HepG2 (cell line): ENCODE data around the gene SBNO1. TPM values are rescaled to one million over a fixed set of nuclear protein-coding genes. Genes with fewer than 3 reads are reported as not detected.

Source experiments
- CHD2 ChIP-seq: IDR thresholded peaks from 2 replicates; pipeline ENCODE4 v1.6.1; 2011; ENCODE audit warnings: low read depth, low read length, improper control_type of control experiment
- E2F1 ChIP-seq: sonication (generic); formaldehyde crosslinking; IDR thresholded peaks from 2 replicates; pipeline ENCODE4 v1.5.0; 2020; ENCODE audit warnings: missing genetic modification reagents
- FOXM1 ChIP-seq: sonication (generic); formaldehyde crosslinking; IDR thresholded peaks from 2 replicates; pipeline ENCODE4 v1.5.0; 2020; ENCODE audit warnings: missing genetic modification reagents
- GZF1 ChIP-seq: sonication (generic); formaldehyde crosslinking; IDR thresholded peaks from 2 replicates; pipeline ENCODE4 v1.5.1; 2020; ENCODE audit warnings: mild to moderate bottlenecking, missing genetic modification reagents
- HOMEZ ChIP-seq: IDR thresholded peaks from 2 replicates; pipeline ENCODE4 v1.6.1; 2016; ENCODE audit warnings: low read depth
- HOXA7 ChIP-seq: sonication (generic); formaldehyde crosslinking; IDR thresholded peaks from 2 replicates; pipeline ENCODE4 v1.8.1; 2022; ENCODE audit warnings: mild to moderate bottlenecking, missing genetic modification reagents, moderate library complexity
- ISX ChIP-seq: sonication (generic); formaldehyde crosslinking; conservative IDR thresholded peaks from 2 replicates; pipeline ENCODE4 v1.5.0; 2020; ENCODE audit warnings: missing genetic modification reagents
- KLF15 ChIP-seq: sonication (generic); formaldehyde crosslinking; IDR thresholded peaks from 2 replicates; pipeline ENCODE4 v1.8.1; 2023; ENCODE audit warnings: borderline replicate concordance, mild to moderate bottlenecking, inconsistent platforms, missing genetic modification reagents, mixed read lengths
- POLR2AphosphoS5 ChIP-seq: IDR thresholded peaks from 2 replicates; pipeline ENCODE4 v1.6.1; 2012; ENCODE audit warnings: low read depth, low read length
- RXRA ChIP-seq: sonication (generic); formaldehyde crosslinking; IDR thresholded peaks from 2 replicates; pipeline ENCODE4 v1.5.1; 2020; ENCODE audit warnings: missing genetic modification reagents
- SRSF1 ChIP-seq: fragments of 200-400 bp; formaldehyde crosslinking; optimal IDR thresholded peaks from 2 replicates; pipeline ENCODE3; 2017; ENCODE audit warnings: mild to moderate bottlenecking, low read depth, low read length, moderate library complexity
- TAF1 ChIP-seq: sonication (generic); formaldehyde crosslinking; IDR thresholded peaks from 2 replicates; pipeline ENCODE4 v1.4.0; 2020; ENCODE audit warnings: missing genetic modification reagents
- TARDBP ChIP-seq: sonication (generic); formaldehyde crosslinking; IDR thresholded peaks from 2 replicates; pipeline ENCODE4 v1.8.0; 2022; ENCODE audit warnings: mild to moderate bottlenecking, missing genetic modification reagents
- USF2 ChIP-seq, 2 experiments: sonication (generic) in 1 of 2; formaldehyde crosslinking in 1 of 2; IDR thresholded peaks; 2 replicates each; pipeline versions ENCODE4 v1.5.1 to v1.6.1; 2011 to 2020; ENCODE audit warnings: borderline replicate concordance in 1 of 2, low read depth in 1 of 2, low read length in 1 of 2, mild to moderate bottlenecking in 1 of 2, missing genetic modification reagents in 1 of 2, moderate library complexity in 1 of 2
- ZBTB39 ChIP-seq: sonication (generic); formaldehyde crosslinking; IDR thresholded peaks from 2 replicates; pipeline ENCODE4 v1.5.0; 2020; ENCODE audit warnings: missing genetic modification reagents
- ZFP90 ChIP-seq: sonication (generic); formaldehyde crosslinking; IDR thresholded peaks from 2 replicates; pipeline ENCODE4 v1.8.0; 2022; ENCODE audit warnings: missing genetic modification reagents, mild to moderate bottlenecking, inconsistent platforms, borderline replicate concordance
- ZNF136 ChIP-seq: sonication (generic); formaldehyde crosslinking; IDR thresholded peaks from 2 replicates; pipeline ENCODE4 v1.8.1; 2022; ENCODE audit warnings: low read depth, mild to moderate bottlenecking, moderate library complexity, missing genetic modification reagents
- ZNF382 ChIP-seq: sonication (generic); formaldehyde crosslinking; IDR thresholded peaks from 2 replicates; pipeline ENCODE4 v1.5.0; 2020; ENCODE audit warnings: missing genetic modification reagents, mild to moderate bottlenecking, borderline replicate concordance
- ZNF558 ChIP-seq: sonication (generic); formaldehyde crosslinking; IDR thresholded peaks from 2 replicates; pipeline ENCODE4 v1.9.0; 2022; ENCODE audit warnings: mild to moderate bottlenecking, missing genetic modification reagents, borderline replicate concordance
- ZNF597 ChIP-seq: sonication (generic); formaldehyde crosslinking; IDR thresholded peaks from 2 replicates; pipeline ENCODE4 v1.5.0; 2020; ENCODE audit warnings: missing genetic modification reagents
- ZNF598 ChIP-seq: sonication (generic); formaldehyde crosslinking; IDR thresholded peaks from 2 replicates; pipeline ENCODE4 v1.5.1; 2020; ENCODE audit warnings: mild to moderate bottlenecking, missing genetic modification reagents, borderline replicate concordance
- polyA plus RNA-seq, 8 experiments: library from polyadenylated mRNA; depleted of rRNA in 3 of 8; stranded (reverse) in 7 of 8; unstranded in 1 of 8; fragments of >200 nt; fragmentation: Illumina TruSeq in 4 of 8; extraction: Trizol in 4 of 8; gene quantifications; 2 replicates each; pipeline versions ENCODE4 v1.2.1 to v1.2.3, GENCODE V29; 2011 to 2016; ENCODE audit warnings: low read depth in 4 of 8, missing spikeins in 1 of 8, mixed read lengths in 1 of 8; ENCODE audit not compliant: insufficient read depth in 1 of 8
- total RNA-seq, 5 experiments: library from RNA; depleted of rRNA; stranded (reverse); fragments of >200 nt; fragmentation: Illumina TruSeq; extraction: Trizol; gene quantifications; 2 replicates each; pipeline ENCODE4 v1.2.3, GENCODE V29; 2016; ENCODE audit warnings: low read depth in 1 of 5

Gene SBNO1
- total and polyA plus RNA-seq, 2 of the 13 experiments (the other 11 are each of a cell fraction or from before 2014, with no cell fraction given) = 10.9 to 40.2 TPM

- TF ChIP-seq ZBTB39 (CRISPR knock-in tag) (no peak), ZFP90 (CRISPR knock-in tag) (no peak), GZF1 (CRISPR knock-in tag) (no peak), ZNF382 (CRISPR knock-in tag) (no peak), E2F1 (CRISPR knock-in tag) (no peak), ISX (no peak), SRSF1 (no peak), ZNF136 (no peak), USF2 (IDR thresholded peaks at IDR 0.05; ENCODE audit: low read depth, low read length) (no peak), USF2 (CRISPR knock-in tag; IDR thresholded peaks at IDR 0.05; ENCODE audit: borderline replicate concordance) (peak; percentile 4; the same call in 1 of the 2 replicates), HOXA7 (no peak), ZNF558 (no peak), RXRA (CRISPR knock-in tag) (0 out of 2 replicates have a peak, but pooled peaks have one; percentile 45), TARDBP (CRISPR knock-in tag) (peak; percentile 12; the same call in 1 of the 2 replicates), KLF15 (CRISPR knock-in tag) (no peak), CHD2 (no peak), POLR2AphosphoS5 (0 out of 2 replicates have a peak, but pooled peaks have one; percentile 21), TAF1 (CRISPR knock-in tag) (no peak), ZNF598 (CRISPR knock-in tag) (no peak), HOMEZ (CRISPR knock-in tag) (no peak), FOXM1 (CRISPR knock-in tag) (no peak), ZNF597 (CRISPR knock-in tag) (no peak)
Observed at GRCh38 chr12:123363740-123364531, 711 bp downstream of the SBNO1 start (continued).
